Dermis blood vessel endothelial cell (primary cell): ENCODE results near the gene GPATCH1. TPM values are rescaled to one million over a fixed set of nuclear protein-coding genes. Genes with fewer than 3 reads are reported as not detected.
"Not testable (repeated sequence)": the region's sequence is repeated elsewhere in the genome, so short reads cannot be mapped to it uniquely, and the experiment has no call there.

Experiments used
- DNase-seq: peaks from one replicate; pipeline ENCODE4 v3.0.0; 2010
- total RNA-seq: library from RNA; depleted of rRNA; stranded (reverse); fragments of >200 nt; gene quantifications from 2 replicates; pipeline ENCODE4 v1.2.3, GENCODE V29; 2014

GPATCH1 gene
- total RNA-seq: 4.8 and 5.9 TPM in 2 replicates

- DNase-seq: peak; percentile 89
Measured at GRCh38 chr19:33080761-33081681, at the start of gene GPATCH1. GPATCH1 (plus strand) TSS chr19:33081181; CDS start chr19:33081194, 13 bp downstream.

DNA sequence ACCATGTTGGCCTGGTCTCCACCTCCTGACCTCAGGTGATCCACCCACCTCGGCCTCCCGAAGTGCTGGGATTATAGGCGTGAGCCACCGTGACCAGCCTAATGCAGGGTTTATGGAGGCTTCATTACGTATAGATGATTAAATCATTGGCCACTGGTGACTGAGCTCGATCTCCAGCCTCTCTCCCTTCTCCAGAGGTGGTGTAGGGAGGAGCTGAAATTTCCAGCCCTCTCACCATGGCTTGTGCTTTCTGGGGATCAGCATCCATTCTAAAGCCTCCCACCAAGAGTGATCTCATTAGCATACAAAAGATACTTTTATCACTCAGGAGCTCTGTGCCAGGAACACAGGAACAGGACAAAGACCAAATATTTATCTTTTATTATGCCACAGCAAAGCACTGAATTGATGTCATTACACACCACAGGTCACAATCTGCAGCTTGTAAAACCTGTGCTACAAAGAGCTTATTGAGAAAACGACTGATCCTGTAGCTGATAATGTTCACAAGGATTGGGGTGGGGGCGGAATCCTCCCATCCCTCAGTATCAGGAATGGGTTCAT is 48.7 kb upstream of the GPATCH1 start:
- no peak for DNase-seq

- no peak for DNase-seq
Measured at GRCh38 chr19:33035461-33035860, 45.5 kb upstream of the GPATCH1 start.

DNA sequence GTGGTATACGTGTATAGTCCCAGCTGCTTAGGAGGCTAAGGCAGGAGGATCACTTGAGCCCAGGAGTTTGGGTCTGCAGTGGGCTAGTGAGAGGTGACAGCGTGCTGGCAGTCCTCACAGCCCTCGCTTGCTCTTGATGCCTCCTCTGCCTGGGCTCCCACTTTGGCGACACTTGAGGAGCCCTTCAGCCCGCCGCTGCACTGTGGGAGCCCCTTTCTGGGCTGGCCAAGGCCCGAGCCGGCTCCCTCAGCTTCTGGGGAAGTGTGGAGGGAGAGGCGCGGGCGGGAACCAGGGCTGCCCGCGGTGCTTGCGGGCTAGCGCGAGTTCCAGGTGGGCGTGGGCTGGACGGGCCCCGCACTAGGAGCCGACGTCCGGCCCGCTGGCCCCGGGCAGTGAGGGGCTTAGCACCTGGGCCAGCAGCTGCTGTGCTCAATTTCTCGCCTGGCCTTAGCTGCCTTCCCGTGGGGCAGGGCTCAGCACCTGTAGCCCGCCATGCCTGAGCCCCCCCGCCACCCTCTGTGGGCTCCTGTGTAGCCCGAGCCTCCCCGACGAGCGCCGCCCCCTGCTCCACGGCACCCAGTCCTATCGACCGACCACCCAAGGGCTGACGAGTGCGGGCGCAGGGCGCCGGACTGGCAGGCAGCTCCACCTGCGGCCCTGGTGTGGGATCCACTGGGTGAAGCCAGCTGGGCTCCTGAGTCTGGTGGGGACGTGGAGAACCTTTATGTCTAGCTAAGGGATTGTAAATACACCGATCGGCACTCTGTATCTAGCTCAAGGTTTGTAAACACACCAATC is 44.4 kb upstream of the GPATCH1 start:
- DNase-seq: not testable (repeated sequence)

DNA sequence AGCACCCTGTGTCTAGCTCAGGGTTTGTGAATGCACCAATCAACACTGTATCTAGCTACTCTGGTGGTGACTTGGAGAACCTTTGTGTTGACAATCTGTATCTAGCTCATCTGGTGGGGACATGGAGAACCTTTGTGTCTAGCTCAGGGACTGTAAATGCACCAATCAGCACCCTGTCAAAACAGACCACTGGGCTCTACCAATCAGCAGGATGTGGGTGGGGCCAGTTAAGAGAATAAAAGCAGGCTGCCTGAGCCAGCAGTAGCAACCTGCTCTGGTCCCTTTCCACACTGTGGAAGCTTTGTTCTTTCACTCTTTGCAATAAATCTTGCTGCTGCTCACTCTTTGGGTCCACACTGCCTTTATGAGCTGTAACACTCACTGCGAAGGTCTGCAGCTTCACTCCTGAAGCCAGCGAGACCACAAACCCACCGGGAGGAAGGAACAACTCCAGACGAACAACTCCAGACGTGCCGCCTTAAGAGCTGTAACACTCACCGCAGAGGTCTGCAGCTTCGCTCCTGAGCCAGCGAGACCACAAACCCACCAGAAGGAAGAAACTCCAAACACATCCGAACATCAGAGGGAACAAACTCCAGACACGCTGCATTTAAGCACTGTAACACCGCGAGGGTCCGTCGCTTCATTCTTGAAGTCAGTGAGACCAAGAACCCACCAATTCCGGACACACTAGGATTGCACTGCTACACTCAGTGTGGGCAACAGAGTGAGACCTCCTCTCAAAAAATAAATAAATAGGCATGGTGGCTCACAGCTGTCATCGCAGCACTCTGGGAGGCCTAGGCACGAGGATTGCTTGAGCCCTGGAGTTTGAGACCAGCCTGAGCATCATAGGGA is 43.6 kb upstream of the GPATCH1 start:
- DNase-seq: not testable (repeated sequence)

GRCh38 chr19:33039108-33039599 is 41.8 kb upstream of the GPATCH1 start:
- no peak for DNase-seq

DNA sequence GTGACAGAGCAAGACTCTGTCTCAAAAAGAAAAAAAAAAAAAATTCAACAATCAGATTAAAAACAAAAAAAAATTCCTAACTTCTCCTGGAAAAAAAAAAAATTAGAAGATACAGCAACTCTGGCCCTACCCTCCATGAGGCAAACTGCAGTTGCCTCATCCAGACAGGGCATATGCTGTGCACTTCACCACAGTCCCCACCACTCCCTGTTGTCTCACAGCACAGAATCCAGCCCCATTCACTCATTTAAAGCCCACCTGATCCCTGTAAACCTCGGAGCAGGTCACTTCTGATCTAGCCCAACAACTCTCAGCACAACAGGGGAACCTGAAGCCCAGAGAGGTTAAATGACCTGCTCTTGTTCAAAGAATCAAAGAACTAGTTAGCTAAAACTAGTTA is 41.2 kb upstream of the GPATCH1 start:
- DNase-seq: no peak

GRCh38 chr19:33040994-33041827 is 39.8 kb upstream of the GPATCH1 start:
- peak; percentile 35 for DNase-seq

GRCh38 chr19:33041828-33042160 is 39.2 kb upstream of the GPATCH1 start:
- not testable (repeated sequence) for DNase-seq

DNA sequence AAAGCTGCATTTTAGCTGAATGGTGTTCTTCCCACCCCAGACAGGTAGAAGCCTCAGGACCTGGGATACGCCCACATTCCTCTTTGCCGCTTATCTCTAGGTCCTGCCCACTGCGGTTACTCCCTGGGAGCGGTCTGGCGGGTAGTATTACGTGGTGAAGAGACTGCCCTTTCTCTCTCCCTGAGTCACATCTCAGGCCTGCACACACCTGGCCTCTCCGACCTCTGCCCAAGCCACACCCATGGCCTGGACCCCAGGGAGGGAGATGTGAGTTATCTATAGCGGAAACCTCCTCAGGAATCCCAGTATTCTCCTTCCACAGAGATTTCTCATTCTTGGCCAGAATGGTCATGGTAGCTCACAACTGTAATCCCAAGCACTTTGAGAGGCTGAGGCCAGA is 33.6 kb upstream of the GPATCH1 start:
- DNase-seq: no peak

DNA sequence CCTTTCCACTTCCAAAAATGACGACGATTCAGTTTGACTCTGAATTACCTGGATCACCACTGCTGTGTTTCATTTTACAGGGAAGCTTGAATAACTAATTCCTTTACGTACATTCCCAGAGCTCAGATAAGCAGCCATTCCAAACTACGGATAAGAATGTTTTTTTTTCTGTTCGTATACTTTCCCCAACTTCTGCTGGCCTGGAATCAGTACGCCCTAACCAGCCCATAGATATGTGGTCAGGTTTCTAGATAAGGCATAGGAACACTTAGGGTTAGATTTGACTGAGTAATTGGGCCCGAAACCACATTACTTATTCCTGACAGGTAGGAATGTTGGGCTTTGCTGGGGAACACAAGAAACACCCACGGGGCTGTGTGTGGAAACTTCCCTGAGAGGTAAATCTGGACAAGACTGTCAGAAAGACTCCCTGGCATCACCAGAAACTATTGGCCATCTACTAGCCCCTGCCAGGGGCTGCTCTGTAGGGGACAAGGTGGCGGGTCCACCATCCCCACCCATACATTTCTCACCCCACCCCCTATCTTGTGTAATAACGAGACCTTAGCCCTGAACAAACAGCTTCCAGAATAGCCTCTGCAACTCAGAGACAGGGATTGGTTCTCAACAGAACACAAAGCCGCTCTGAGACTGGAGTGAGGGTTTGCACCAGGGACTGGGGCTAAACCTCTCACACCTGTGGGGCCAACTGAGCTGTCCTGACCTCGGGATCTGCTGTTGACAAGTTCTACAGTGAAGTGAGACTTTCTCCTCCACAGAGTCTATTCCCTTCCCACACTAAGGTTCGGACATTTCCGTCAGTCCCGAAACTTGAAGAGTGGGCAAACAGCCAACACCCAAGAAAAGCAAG is 31.9 kb upstream of the GPATCH1 start:
- DNase-seq: no peak

DNA sequence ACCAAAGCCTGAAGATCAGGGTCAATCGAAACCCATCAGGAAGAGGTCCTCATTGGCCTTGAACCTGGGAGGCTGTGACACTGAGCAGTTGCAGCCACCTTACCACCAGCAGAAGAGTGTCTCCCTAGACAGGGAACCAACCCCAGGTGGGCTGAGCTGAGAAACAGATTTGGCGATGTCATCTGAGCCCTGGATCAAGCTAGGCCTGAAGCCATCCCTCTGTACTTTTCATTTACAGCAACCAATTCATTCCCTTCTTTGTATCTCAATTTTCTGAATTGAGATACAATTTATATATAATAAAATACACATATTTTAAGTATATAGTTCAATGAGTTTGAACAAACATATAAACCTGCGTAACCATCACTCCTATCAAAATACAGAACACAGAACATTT is 30.9 kb upstream of the GPATCH1 start:
- no peak for DNase-seq

GRCh38 chr19:33052352-33052972 is 28.5 kb upstream of the GPATCH1 start:
- DNase-seq: no peak

DNA sequence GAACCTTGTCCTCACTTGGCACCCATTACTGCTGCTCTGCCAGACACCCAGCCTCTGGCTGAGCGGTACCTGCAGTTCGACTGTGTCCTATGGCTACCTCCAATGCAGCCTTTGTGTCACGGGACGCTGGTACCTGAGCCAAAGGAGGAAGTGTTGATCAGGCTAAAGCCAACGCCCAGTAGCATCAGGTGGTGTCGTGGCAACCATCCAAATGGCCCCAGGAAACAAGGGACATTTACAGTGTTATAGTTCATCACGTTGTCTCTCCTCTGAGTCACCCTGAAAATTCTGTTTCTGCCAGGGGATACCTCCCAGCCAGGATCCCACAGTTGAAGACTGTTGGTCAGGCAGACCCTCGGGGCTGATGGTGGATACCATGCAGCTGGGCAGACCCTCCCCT is 26.4 kb upstream of the GPATCH1 start:
- DNase-seq: no peak

DNA sequence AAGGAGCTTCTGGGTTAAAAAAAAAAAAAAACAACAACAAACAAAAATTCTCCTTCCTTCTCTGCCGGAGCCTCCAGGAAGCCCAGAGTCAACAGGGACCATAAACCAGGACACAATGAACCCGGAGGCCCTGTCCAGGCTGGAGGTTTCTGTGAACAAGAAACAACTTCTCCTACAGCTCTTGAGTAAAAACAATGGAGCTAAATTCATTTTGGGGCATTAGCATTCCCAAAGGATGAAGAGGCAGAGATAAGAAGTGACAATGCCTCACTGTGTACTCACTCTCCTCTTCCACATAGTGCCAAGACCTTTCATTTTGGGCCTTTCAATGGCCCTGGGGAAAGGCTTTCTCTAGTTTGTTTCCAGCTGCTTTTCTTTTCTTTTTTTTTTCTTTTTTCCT is 25.3 kb upstream of the GPATCH1 start:
- no peak for DNase-seq

DNA sequence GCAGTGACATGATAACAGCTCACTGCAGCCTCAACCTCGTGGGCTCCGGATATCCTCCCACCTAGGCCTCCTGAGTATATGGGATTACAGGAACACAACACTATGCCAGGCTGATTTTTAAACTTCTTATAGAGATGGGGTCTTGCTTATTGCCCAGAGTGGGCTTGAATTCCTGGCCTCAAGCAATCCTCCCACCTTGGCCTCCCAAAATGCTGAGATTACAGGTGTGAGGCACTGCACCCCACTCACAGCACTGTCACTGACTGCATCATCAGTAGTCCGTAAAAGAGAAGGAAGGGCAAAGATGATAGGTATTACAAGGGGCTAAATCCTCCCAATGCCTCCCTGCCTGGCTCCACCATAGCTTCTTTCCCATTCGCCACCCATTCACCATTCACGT is 20.4 kb upstream of the GPATCH1 start:
- DNase-seq: no peak

DNA sequence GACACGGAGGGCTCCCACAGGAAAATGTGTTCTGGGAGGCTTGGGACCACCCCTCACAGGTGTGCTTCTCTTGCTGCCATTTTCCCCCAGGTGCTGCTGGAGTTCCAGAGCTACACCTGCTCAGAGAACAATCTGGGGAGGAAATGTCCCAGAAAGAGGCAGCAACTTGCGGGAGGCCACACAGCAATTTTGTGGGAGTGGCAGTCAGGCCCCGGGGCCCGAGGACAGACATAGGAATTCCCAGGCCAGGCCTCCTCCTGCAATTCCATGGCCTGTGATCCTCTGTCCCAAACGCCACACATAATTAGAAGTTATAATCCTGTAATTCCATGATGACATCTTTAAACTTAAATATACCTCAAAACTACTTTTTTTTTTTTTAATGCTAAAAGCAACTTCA is 18.1 kb upstream of the GPATCH1 start:
- no peak for DNase-seq

- DNase-seq: no peak
Measured at GRCh38 chr19:33063356-33063752, 17.6 kb upstream of the GPATCH1 start.

- peak; percentile 12 for DNase-seq
Measured at GRCh38 chr19:33063753-33064457, 17.1 kb upstream of the GPATCH1 start.
